GM18508 (cell line): ENCODE results near the gene WFS1.

ENCODE experiments used
- ATAC-seq: cut with Tn5 transposase; IDR thresholded peaks from one replicate; pipeline ENCODE4 v1.9.1; 2021; ENCODE audit warnings: moderate number of reproducible peaks; ENCODE audit not compliant: insufficient read depth, unreplicated experiment

Gene WFS1

GRCh38 chr4:6346373-6347110 is 76.9 kb downstream of the WFS1 start:
- ATAC-seq = no peak

DNA sequence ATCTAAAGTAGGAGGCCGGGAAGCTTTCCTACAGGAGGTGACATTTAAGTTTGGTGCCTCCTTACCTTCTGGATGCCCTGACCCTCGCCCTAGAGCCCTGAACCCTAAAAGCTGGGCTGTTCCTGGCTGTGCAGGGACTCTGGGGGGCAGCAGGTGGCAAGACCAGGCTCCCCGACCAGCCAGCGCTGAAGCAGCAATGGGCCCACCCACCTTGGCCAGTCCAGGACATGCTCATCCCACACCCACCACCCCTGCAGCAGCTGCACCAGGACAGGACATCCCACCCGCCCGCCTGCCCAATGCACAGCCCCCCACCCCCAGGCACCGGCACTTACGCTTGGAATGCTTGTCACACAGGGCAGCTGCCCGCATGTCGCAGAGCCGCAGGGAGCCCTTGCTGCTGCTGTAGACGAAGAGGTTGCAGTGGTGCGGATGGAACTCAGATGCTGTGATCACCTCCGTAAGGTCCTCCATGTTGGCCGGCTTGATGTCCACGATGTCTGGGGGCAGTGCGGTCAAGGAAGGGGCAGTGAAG is 77.9 kb downstream of the WFS1 start:
- no peak for ATAC-seq

DNA sequence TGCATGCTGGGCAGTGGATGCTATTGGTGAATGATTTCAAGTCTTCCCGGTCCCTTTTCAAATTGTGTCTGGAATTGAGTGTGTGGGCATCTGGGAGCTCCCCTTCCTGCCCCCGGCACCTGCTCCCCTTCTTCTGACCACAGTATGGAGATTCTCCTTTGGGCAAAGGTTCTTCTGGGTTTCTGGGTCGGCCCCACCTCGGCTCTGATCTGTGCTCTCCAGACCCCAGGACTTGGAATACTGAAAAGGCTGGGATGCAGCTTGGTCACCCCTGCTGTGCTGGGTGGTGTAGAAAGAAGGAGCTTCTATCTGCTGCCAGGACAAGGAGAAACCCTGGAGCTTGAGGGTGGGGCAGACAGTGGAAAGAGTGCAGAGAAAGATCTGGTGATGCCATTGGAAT is 78.8 kb downstream of the WFS1 start:
- no peak for ATAC-seq

DNA sequence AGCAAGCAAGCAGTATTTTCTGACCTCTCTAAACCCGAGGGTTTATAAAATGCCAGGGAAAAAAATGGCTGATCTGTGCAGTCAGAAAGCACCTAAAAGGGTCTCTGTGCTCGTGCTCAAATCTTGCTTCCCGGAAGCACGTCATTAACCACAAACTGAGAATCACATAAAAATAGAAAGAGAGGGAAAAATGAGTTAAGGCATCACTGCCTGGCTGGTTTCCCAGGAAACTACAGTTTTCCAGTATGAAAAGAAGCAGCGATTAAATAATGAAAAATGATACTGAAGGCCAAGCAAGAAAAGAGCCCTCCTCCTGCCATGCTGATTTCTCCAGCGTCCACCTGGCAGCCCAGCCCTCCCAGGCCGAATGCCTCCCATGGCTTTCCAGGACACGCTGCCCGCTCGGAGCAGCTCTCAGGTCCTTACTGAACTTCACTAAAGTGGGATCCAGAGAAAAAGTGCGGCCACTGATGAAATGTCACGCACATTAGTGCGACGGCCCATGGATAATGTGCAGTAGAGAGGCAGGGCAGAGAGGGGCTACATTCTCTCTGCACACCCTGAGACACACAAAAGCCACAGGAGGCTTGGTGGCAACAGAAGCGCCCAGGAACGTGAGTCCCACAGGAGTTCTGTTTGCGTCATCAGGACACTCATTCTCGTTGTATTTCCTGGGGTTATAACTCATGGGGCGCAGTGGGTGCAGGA is 80.4 kb downstream of the WFS1 start:
- no peak for ATAC-seq

DNA sequence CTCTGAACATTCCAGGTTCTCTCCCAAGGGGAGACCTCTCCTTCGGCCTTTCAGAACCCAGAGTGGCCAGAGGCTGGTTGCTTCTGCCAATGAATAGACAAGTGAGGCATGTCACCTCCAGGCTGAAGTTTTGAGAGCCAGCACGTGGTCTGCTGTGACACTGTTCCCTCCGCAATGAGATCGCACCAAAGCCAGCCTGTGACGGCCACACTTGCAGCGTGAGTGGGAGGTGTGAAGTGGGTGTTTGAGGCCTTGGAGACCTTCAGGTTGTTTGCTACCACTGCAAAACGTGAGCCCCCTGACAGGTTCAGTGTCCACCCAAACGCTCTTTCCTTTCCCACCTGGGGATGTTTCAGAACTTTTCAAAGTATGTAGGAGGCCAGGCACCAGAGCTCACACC is 81.0 kb downstream of the WFS1 start:
- no peak for ATAC-seq

GRCh38 chr4:6351246-6352000 is 81.8 kb downstream of the WFS1 start:
- ATAC-seq = no peak

GRCh38 chr4:6352031-6352692 is 82.5 kb downstream of the WFS1 start:
- ATAC-seq = no peak
